ENCODE measurements around the gene ZNF556.

ZNF556 gene

GRCh38 chr19:2905918-2906519 lies 38.9 kb downstream of the ZNF556 start:
- DNase-seq, result no peak

DNA sequence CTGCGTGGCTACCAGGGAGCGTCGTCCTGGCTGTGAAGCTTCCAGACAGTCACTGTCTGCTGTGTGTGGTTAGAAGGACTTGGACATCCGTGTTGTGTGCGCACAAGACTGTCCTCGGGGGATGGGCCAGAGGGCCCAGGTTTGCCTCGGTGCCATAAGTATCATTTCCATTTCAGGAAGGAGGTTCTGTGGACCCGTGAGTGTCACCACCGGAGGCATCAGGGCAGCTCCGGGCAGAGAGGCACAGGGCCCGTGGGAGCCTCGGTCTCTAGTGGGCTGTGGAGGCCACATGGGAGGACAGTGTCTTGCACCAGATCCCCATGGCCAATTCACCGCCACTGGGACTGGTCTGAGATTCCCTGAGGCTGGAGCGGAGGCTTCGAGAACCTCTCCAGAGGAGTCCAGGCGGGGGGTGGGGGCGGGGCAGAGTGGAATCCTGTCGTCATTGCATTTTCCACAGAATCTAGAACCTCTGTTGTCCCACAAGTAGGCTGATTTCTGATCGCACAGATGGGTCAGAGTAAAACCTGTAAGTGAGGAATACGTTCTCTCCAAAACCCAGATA lies 39.6 kb downstream of the ZNF556 start:
- no peak for DNase-seq

DNA sequence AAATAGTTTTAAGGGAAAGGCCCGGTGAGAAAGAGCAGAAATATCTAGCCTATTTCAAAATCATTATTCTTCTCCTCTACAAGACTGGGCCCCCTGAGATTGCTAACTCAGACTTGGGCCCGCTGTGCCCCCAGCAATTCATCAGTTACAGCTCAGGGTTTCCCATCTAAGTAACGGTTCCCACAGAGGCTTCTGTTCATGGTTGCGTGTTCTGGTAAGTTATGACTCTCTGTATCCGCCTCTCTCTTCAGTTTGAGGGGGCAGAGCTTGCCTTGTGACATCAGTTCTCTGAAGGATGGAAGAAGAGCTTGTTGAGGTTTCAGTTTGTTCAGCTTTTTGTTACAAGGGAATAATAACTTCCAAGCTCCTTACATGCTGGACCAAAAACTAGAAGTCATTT lies 45.2 kb downstream of the ZNF556 start:
- no peak for DNase-seq

DNA sequence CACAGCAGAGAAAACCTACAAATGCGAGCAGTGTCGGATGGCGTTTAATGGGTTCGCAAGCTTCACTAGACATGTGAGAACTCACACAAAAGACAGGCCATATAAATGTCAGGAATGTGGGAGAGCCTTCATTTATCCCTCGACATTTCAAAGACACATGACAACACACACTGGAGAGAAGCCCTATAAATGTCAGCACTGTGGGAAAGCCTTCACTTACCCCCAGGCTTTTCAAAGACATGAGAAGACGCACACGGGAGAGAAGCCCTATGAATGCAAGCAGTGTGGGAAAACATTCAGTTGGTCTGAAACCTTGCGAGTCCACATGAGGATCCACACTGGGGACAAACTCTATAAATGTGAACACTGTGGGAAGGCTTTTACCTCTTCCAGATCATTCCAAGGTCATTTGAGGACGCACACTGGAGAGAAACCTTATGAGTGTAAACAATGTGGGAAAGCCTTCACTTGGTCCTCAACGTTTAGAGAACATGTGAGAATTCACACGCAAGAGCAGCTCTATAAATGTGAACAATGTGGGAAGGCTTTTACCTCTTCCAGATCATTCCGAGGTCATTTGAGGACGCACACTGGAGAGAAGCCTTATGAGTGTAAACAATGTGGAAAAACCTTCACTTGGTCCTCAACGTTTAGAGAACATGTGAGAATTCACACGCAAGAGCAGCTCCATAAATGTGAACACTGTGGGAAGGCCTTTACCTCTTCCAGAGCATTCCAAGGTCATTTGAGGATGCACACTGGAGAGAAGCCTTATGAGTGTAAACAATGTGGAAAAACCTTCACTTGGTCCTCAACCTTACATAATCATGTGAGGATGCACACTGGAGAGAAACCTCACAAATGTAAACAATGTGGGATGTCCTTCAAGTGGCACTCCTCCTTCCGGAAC lies 50.4 kb downstream of the ZNF556 start:
- no peak for DNase-seq

DNA sequence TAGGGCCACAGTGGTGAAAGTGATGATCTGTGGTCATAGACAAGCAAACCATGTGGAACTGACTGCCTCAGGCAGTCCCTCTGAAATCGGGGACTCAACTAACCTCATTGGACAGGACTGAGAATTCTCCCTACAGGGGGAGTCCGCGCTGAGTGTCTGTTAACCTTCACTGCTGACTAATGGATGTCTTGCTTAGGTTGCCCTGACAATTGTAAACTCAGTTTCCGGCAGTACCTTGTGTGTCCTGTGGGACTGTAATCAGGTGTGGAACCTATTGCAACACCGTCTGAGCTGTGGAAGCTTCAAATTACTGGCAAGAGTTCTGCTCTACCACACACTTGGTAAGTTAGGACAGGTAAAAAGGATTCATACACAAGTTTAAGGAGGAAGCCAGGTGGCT lies 55.9 kb downstream of the ZNF556 start:
- no peak for DNase-seq

DNA sequence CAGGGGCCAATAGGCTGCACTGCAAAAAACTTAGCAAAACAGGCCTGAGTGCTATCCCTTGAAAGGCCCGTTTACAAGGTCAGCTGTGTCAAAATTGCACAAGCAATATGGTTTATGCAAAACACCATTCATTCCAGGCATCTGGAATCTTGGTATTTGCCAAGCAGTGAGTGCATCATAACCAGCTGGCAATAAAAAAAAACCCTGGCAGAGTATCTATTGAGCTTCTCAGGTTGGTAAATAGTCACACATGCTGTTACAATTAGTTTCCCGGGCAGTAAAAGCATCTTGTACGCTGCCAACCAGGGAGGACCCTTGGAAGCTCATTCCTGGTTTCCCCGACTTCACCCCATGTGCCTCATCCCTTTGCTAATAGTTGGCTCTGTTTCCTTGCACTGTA lies 56.4 kb downstream of the ZNF556 start:
- no peak for DNase-seq

GRCh38 chr19:2926341-2927031 lies 59.4 kb downstream of the ZNF556 start:
- no peak for DNase-seq

- DNase-seq, result no peak
Measured at GRCh38 chr19:2927032-2927430, 59.9 kb downstream of the ZNF556 start.
